PC-3 (cell line): Measurements from ENCODE around the gene MC1R.

Experiments
- EZH2phosphoT487 ChIP-seq: fragments of 300-600 bp; sonication (generic); IDR thresholded peaks from 2 replicates; pipeline ENCODE4 v1.6.1; 2018; ENCODE audit warnings: mild to moderate bottlenecking, antibody characterized with exemption, low read length, borderline replicate concordance
- TF ChIP-seq, protein P1 (sequence below): fragments of 300-600 bp; sonication (generic); conservative IDR thresholded peaks from 2 replicates; pipeline ENCODE4 v1.5.1; 2017; ENCODE audit warnings: antibody characterized with exemption, low read depth, mild to moderate bottlenecking, low read length

DNA sequence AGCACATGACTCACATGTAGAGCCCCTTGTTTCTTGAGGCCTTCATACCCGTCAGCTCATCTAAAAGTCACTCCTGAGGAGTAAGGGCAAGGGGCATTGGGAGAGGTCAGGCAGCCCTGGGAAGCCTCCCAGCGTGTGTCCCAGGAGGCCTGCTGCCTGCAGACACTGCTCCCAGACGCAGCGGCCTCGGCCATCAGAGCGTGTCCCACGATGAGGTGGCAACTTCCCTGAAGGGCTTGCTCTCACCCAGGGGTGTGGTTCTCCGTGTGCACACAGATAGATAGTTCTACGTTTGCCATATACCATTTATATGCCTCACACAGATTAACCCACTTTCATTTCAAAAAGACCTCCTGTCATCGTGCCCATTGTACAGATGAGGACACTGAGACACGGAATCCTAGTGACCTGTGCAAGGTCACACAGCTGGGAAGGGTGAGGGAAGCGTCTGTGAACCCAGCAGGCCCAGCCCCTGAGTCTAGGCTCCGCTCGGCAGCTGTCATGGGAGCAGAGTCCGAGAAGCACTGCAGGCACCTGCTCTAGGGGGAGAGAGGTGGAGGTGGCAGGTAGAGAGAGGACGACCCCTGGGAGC is 12.7 kb downstream of the MC1R start:
- TF ChIP-seq, protein P1, sequence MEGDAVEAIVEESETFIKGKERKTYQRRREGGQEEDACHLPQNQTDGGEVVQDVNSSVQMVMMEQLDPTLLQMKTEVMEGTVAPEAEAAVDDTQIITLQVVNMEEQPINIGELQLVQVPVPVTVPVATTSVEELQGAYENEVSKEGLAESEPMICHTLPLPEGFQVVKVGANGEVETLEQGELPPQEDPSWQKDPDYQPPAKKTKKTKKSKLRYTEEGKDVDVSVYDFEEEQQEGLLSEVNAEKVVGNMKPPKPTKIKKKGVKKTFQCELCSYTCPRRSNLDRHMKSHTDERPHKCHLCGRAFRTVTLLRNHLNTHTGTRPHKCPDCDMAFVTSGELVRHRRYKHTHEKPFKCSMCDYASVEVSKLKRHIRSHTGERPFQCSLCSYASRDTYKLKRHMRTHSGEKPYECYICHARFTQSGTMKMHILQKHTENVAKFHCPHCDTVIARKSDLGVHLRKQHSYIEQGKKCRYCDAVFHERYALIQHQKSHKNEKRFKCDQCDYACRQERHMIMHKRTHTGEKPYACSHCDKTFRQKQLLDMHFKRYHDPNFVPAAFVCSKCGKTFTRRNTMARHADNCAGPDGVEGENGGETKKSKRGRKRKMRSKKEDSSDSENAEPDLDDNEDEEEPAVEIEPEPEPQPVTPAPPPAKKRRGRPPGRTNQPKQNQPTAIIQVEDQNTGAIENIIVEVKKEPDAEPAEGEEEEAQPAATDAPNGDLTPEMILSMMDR: no peak
- TF ChIP-seq EZH2phosphoT487: no peak
